Neural cell (in vitro differentiated cells): Measurements from ENCODE around the gene MAGEF1. TPM values are rescaled to one million over a fixed set of nuclear protein-coding genes. Genes with fewer than 3 reads are reported as not detected.

Experiments
- H2AFZ ChIP-seq: fragments of 200-600, 300-800 bp; sonication (generic), shearing (Covaris generic); 2 replicates; pipeline ENCODE4 v1.6.0; 2014; ENCODE audit warnings: low read depth, mild to moderate bottlenecking, antibody characterized with exemption, low read length, moderate library complexity
- H3F3A ChIP-seq: fragments of 200-600 bp; shearing (Covaris generic); 2 replicates; pipeline ENCODE4 v1.6.1; 2016; ENCODE audit warnings: mild to moderate bottlenecking, moderate library complexity, mixed read lengths, antibody characterized with exemption, low read length; ENCODE audit not compliant: insufficient read depth, poor library complexity, severe bottlenecking
- H3K27ac ChIP-seq: fragments of 200-600, 300-800 bp; sonication (generic), shearing (Covaris generic); 2 replicates; pipeline ENCODE4 v1.5.1; 2014; ENCODE audit warnings: mild to moderate bottlenecking, low read length, moderate library complexity
- H3K27me3 ChIP-seq: fragments of 300-800, 200-600 bp; sonication (generic), shearing (Covaris generic); 2 replicates; pipeline ENCODE4 v1.6.0; 2014; ENCODE audit warnings: mild to moderate bottlenecking, low read depth, low read length, moderate library complexity; ENCODE audit not compliant: insufficient read depth
- H3K36me3 ChIP-seq: fragments of 300-800, 200-600 bp; sonication (generic), shearing (Covaris generic); 2 replicates; pipeline ENCODE4 v1.5.1; 2014; ENCODE audit warnings: mild to moderate bottlenecking, antibody characterized with exemption, low read length, moderate library complexity; ENCODE audit not compliant: insufficient read depth
- H3K4me2 ChIP-seq: fragments of 300-800, 200-600 bp; sonication (generic), shearing (Covaris generic); 2 replicates; pipeline ENCODE4 v1.6.0; 2014; ENCODE audit warnings: mild to moderate bottlenecking, low read length
- H3K4me3 ChIP-seq: fragments of 300-800, 200-600 bp; sonication (generic), shearing (Covaris generic); 2 replicates; pipeline ENCODE4 v1.5.1; 2014; ENCODE audit warnings: mild to moderate bottlenecking, low read length, moderate library complexity
- H3K79me2 ChIP-seq: fragments of 200-600 bp; shearing (Covaris generic); replicated peaks from 2 replicates; pipeline ENCODE4 v1.6.0; 2014; ENCODE audit warnings: mild to moderate bottlenecking, low read length, moderate library complexity; ENCODE audit not compliant: insufficient read depth
- H3K9ac ChIP-seq: fragments of 300-800, 200-600 bp; sonication (generic), shearing (Covaris generic); 2 replicates; pipeline ENCODE4 v1.6.1; 2016; ENCODE audit warnings: mild to moderate bottlenecking, low read length, mixed read lengths
- H3K9me2 ChIP-seq: fragments of 200-600 bp; shearing (Covaris generic); 2 replicates; pipeline ENCODE4 v1.6.1; 2016; ENCODE audit warnings: mild to moderate bottlenecking, low read length, mixed read lengths; ENCODE audit not compliant: insufficient read depth
- H3K9me3 ChIP-seq: fragments of 200-600, 300-800 bp; sonication (generic), shearing (Covaris generic); 2 replicates; pipeline ENCODE4 v1.6.1; 2016; ENCODE audit warnings: mild to moderate bottlenecking, mixed run types, low read length, moderate library complexity, mixed read lengths
- H4K20me1 ChIP-seq: fragments of 200-600 bp; shearing (Covaris generic); 2 replicates; pipeline ENCODE4 v1.6.1; 2016; ENCODE audit warnings: mild to moderate bottlenecking, mixed run types; ENCODE audit not compliant: insufficient read depth
- EP300 ChIP-seq: fragments of 450-650 bp; conservative IDR thresholded peaks from 2 replicates; pipeline ENCODE4 v1.6.1; 2014; ENCODE audit warnings: antibody characterized with exemption, mild to moderate bottlenecking, moderate library complexity; ENCODE audit not compliant: poor library complexity, severe bottlenecking
- EZH2 ChIP-seq: fragments of 200-600, 300-800 bp; shearing (Covaris generic), sonication (generic); IDR thresholded peaks from 2 replicates; pipeline ENCODE4 v1.6.1; 2014; ENCODE audit warnings: antibody characterized with exemption, low read length, borderline replicate concordance, mild to moderate bottlenecking; ENCODE audit not compliant: insufficient read depth, poor library complexity, severe bottlenecking
- MXI1 ChIP-seq: fragments of 450-650 bp; conservative IDR thresholded peaks from 2 replicates; pipeline ENCODE4 v1.6.1; 2014; ENCODE audit warnings: antibody characterized with exemption, mild to moderate bottlenecking; ENCODE audit not compliant: poor library complexity, severe bottlenecking
- POLR2AphosphoS5 ChIP-seq: IDR thresholded peaks from 2 replicates; pipeline ENCODE4 v1.6.1; 2012
- RAD21 ChIP-seq: fragments of 450-650 bp; conservative IDR thresholded peaks from 2 replicates; pipeline ENCODE4 v1.6.1; 2014; ENCODE audit warnings: antibody characterized with exemption, mild to moderate bottlenecking, moderate library complexity
- REST ChIP-seq: IDR thresholded peaks from 2 replicates; pipeline ENCODE4 v1.6.1; 2012; ENCODE audit warnings: borderline replicate concordance
- SMC3 ChIP-seq: fragments of 450-650 bp; conservative IDR thresholded peaks from 2 replicates; pipeline ENCODE4 v1.6.1; 2014; ENCODE audit warnings: antibody characterized with exemption, mild to moderate bottlenecking, moderate library complexity; ENCODE audit not compliant: poor library complexity
- TAF1 ChIP-seq: IDR thresholded peaks from 2 replicates; pipeline ENCODE4 v1.6.1; 2012; ENCODE audit warnings: low read depth
- polyA plus RNA-seq: library from polyadenylated mRNA; depleted of rRNA; stranded (reverse); fragments of >200 nt; gene quantifications from 2 replicates; pipeline ENCODE4 v1.2.3, GENCODE V29; 2014
- TF ChIP-seq, protein P1 (sequence below): fragments of 450-650 bp; IDR thresholded peaks from 2 replicates; pipeline ENCODE4 v1.5.1; 2014; ENCODE audit warnings: antibody characterized with exemption, mild to moderate bottlenecking, moderate library complexity; ENCODE audit not compliant: poor library complexity, severe bottlenecking

The MAGEF1 gene
- polyA plus RNA-seq, 1 donor from 2014 or later = 103 TPM

- no peaks in the 10 kb centered on the region for H3K79me2 ChIP-seq
- H3K4me3 ChIP-seq = no peak overlapping the region
- H3K27ac ChIP-seq = no peak overlapping the region
- H3K36me3 ChIP-seq = no peaks in the 10 kb centered on the region
- TF ChIP-seq RAD21 (no peak), EP300 (no peak), TAF1 (no peak), POLR2AphosphoS5 (no peak), MXI1 (no peak), SMC3 (no peak), REST (no peak), EZH2 (no peak)
- TF ChIP-seq, protein P1, sequence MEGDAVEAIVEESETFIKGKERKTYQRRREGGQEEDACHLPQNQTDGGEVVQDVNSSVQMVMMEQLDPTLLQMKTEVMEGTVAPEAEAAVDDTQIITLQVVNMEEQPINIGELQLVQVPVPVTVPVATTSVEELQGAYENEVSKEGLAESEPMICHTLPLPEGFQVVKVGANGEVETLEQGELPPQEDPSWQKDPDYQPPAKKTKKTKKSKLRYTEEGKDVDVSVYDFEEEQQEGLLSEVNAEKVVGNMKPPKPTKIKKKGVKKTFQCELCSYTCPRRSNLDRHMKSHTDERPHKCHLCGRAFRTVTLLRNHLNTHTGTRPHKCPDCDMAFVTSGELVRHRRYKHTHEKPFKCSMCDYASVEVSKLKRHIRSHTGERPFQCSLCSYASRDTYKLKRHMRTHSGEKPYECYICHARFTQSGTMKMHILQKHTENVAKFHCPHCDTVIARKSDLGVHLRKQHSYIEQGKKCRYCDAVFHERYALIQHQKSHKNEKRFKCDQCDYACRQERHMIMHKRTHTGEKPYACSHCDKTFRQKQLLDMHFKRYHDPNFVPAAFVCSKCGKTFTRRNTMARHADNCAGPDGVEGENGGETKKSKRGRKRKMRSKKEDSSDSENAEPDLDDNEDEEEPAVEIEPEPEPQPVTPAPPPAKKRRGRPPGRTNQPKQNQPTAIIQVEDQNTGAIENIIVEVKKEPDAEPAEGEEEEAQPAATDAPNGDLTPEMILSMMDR = no peak
- H2AFZ ChIP-seq = no peak overlapping the region
- no peak overlapping the region for H3K9ac ChIP-seq
- no peaks in the 10 kb centered on the region for H3K27me3 ChIP-seq
- H3K9me2 ChIP-seq = no peaks in the 10 kb centered on the region
- no peak overlapping the region for H3K4me2 ChIP-seq
- no peaks in the 10 kb centered on the region for H3K9me3 ChIP-seq
- no peaks in the 10 kb centered on the region for H4K20me1 ChIP-seq
- no peaks in the 10 kb centered on the region for H3F3A ChIP-seq
Measured at GRCh38 chr3:184741259-184741556, 29.3 kb upstream of the MAGEF1 start.

DNA sequence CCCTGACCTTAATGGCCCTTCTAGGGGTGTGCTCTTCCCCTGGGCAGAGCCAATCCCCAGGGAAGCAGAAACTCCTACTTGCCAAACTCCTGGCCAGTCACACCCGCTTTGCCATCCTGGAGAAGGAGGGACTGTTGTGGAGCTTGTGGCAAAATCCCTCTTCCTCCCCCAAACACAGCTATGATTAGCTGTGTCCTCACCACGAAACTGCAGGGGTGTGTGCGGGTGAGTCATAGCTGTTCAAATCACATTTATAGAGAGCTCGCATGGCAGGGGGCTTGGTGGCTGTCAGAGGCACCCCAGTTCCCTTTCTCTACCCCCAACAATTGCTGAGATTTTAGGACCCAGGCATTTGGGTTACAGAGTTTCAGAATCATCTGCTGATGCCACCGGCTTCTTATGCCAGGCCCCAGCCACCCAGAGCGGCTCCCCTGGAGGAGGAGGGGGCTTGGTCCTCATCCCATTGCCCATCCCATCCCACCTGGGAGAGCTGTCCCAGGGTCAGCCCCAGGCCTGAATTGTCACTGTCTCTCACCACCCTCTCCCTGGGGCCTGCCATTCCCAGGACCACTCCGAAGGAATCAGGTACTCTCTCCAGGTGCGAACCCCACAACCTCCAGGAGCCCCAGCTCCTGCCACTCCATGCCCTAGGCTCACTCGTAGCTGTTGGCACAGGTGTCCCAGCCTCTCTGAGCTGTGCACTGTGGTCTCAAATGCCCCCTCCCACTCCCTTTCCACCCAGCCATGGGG, 28.8 kb upstream of the MAGEF1 start:
- H3K4me3 ChIP-seq = no peak overlapping the region
- no peaks in the 10 kb centered on the region for H3K79me2 ChIP-seq
- no peaks in the 10 kb centered on the region for H3K36me3 ChIP-seq
- H4K20me1 ChIP-seq = no peaks in the 10 kb centered on the region
- H3K4me2 ChIP-seq = no peak overlapping the region
- no peaks in the 10 kb centered on the region for H3F3A ChIP-seq
- H3K9me3 ChIP-seq = no peaks in the 10 kb centered on the region
- H2AFZ ChIP-seq = no peak overlapping the region
- no peak overlapping the region for H3K9ac ChIP-seq
- no peak overlapping the region for H3K27ac ChIP-seq
- H3K9me2 ChIP-seq = no peaks in the 10 kb centered on the region
- TF ChIP-seq SMC3 (no peak), EP300 (no peak), MXI1 (no peak), POLR2AphosphoS5 (no peak), RAD21 (no peak), EZH2 (no peak), TAF1 (no peak), REST (no peak)
- TF ChIP-seq, protein P1 = no peak
- no peaks in the 10 kb centered on the region for H3K27me3 ChIP-seq
